Neural progenitor cell (in vitro differentiated cells): ENCODE results near the gene NFATC1. TPM values are rescaled to one million over a fixed set of nuclear protein-coding genes. Genes with fewer than 3 reads are reported as not detected.

Experiments
- DNase-seq: peaks from one replicate; pipeline ENCODE4 v3.0.0-alpha.2; 2016; ENCODE audit warnings: low spot score
- H2AFZ ChIP-seq: fragments of 200-600 bp; sonication (generic); replicated peaks from 2 replicates; pipeline ENCODE4 v1.6.1; 2016; ENCODE audit warnings: antibody characterized with exemption
- H3F3A ChIP-seq: fragments of 200-600 bp; sonication (generic); 2 replicates; pipeline ENCODE4 v1.6.1; 2016; ENCODE audit warnings: antibody characterized with exemption, low read depth
- H3K27ac ChIP-seq: fragments of 200-600 bp; sonication (generic); 2 replicates; pipeline ENCODE4 v1.5.1; 2016; ENCODE audit warnings: mild to moderate bottlenecking
- H3K27me3 ChIP-seq: fragments of 200-600 bp; sonication (generic); 2 replicates; pipeline ENCODE4 v1.6.1; 2016; ENCODE audit warnings: mild to moderate bottlenecking, moderate library complexity
- H3K36me3 ChIP-seq: fragments of 200-600 bp; sonication (generic); 2 replicates; pipeline ENCODE4 v1.5.1; 2016
- H3K4me1 ChIP-seq: fragments of 200-600 bp; sonication (generic); 2 replicates; pipeline ENCODE4 v1.6.1; 2016; ENCODE audit warnings: mixed run types
- H3K4me2 ChIP-seq: fragments of 200-600 bp; sonication (generic); 2 replicates; pipeline ENCODE4 v1.6.1; 2016
- H3K4me3 ChIP-seq: fragments of 200-600 bp; sonication (generic); 2 replicates; pipeline ENCODE4 v1.5.1; 2016
- H3K79me2 ChIP-seq: fragments of 200-600 bp; sonication (generic); 2 replicates; pipeline ENCODE4 v1.6.1; 2016; ENCODE audit warnings: low read depth
- H3K9ac ChIP-seq: fragments of 200-600 bp; sonication (generic); 2 replicates; pipeline ENCODE4 v1.6.1; 2016
- H3K9me3 ChIP-seq: fragments of 200-600 bp; sonication (generic); 2 replicates; pipeline ENCODE4 v1.5.1; 2016; ENCODE audit warnings: low read depth
- H4K20me1 ChIP-seq: fragments of 200-600 bp; sonication (generic); 2 replicates; pipeline ENCODE4 v1.6.1; 2016; ENCODE audit warnings: low read depth
- H3K27ac Mint-ChIP-seq: 3 replicates; pipeline ENCODE4 v1.8.0; 2021; ENCODE audit warnings: mixed read lengths
- H3K27me3 Mint-ChIP-seq: 2 replicates; pipeline ENCODE4 v1.8.0; 2022; ENCODE audit warnings: low read depth, mild to moderate bottlenecking, inconsistent platforms, moderate library complexity, mixed read lengths; ENCODE audit not compliant: insufficient read depth
- H3K36me3 Mint-ChIP-seq: 3 replicates; pipeline ENCODE4 v1.8.0; 2021; ENCODE audit warnings: mixed read lengths
- H3K4me1 Mint-ChIP-seq: 3 replicates; pipeline ENCODE4 v1.8.0; 2021; ENCODE audit warnings: mixed read lengths
- H3K4me3 Mint-ChIP-seq: 3 replicates; pipeline ENCODE4 v1.8.0; 2021; ENCODE audit warnings: mild to moderate bottlenecking, moderate library complexity, mixed read lengths
- H3K9me3 Mint-ChIP-seq: 3 replicates; pipeline ENCODE4 v1.8.0; 2020; ENCODE audit warnings: mixed read lengths
- EZH2 ChIP-seq: fragments of 200-600 bp; sonication (generic); IDR thresholded peaks from 2 replicates; pipeline ENCODE4 v1.6.1; 2017; ENCODE audit warnings: antibody characterized with exemption, mild to moderate bottlenecking, moderate library complexity
- EZH2phosphoT487 ChIP-seq: fragments of 200-600 bp; sonication (generic); IDR thresholded peaks from 2 replicates; pipeline ENCODE4 v1.6.1; 2017; ENCODE audit warnings: antibody characterized with exemption
- total RNA-seq: library from RNA; depleted of rRNA; stranded (reverse); fragments of >200 nt; gene quantifications from 2 replicates; pipeline ENCODE4 v1.2.3, GENCODE V29; 2015; ENCODE audit warnings: low replicate concordance
- TF ChIP-seq, protein P1 (sequence below): fragments of 200-600 bp; sonication (generic); IDR thresholded peaks from 2 replicates; pipeline ENCODE4 v1.5.1; 2017; ENCODE audit warnings: antibody characterized with exemption, mild to moderate bottlenecking

The NFATC1 gene
- total RNA-seq, 1 donor from 2014 or later = 2.3 TPM

DNA sequence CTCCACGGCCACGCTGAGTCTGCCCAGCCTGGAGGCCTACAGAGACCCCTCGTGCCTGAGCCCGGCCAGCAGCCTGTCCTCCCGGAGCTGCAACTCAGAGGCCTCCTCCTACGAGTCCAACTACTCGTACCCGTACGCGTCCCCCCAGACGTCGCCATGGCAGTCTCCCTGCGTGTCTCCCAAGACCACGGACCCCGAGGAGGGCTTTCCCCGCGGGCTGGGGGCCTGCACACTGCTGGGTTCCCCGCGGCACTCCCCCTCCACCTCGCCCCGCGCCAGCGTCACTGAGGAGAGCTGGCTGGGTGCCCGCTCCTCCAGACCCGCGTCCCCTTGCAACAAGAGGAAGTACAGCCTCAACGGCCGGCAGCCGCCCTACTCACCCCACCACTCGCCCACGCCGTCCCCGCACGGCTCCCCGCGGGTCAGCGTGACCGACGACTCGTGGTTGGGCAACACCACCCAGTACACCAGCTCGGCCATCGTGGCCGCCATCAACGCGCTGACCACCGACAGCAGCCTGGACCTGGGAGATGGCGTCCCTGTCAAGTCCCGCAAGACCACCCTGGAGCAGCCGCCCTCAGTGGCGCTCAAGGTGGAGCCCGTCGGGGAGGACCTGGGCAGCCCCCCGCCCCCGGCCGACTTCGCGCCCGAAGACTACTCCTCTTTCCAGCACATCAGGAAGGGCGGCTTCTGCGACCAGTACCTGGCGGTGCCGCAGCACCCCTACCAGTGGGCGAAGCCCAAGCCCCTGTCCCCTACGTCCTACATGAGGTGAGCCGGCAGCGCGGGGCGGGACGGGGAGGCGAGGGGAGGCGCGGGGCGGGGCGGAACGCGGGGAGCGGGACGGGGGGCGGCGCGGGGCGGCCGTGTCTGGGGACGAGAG is 15.2 kb downstream of the NFATC1 start:
- H4K20me1 ChIP-seq = no peaks in the 10 kb centered on the region
- H3K9ac ChIP-seq = no peak overlapping the region
- no peaks in the 10 kb centered on the region for H3K79me2 ChIP-seq
- Mint-ChIP-seq H3K27ac (no peak overlapping the region), H3K36me3 (peaks cover 4% of the 10 kb centered on the region), H3K27me3 (peaks cover 2% of the 10 kb centered on the region), H3K4me3 (no peak overlapping the region), H3K4me1 (peaks cover 19% of the 10 kb centered on the region), H3K9me3 (no peaks in the 10 kb centered on the region)
- H3K4me3 ChIP-seq = no peak overlapping the region
- H2AFZ ChIP-seq = no peak overlapping the region
- no peak for DNase-seq
- no peaks in the 10 kb centered on the region for H3K36me3 ChIP-seq
- H3K9me3 ChIP-seq = no peaks in the 10 kb centered on the region
- no peaks in the 10 kb centered on the region for H3K27me3 ChIP-seq
- no peaks in the 10 kb centered on the region for H3F3A ChIP-seq
- no peak overlapping the region for H3K27ac ChIP-seq
- no peak overlapping the region for H3K4me2 ChIP-seq
- H3K4me1 ChIP-seq = no peaks in the 10 kb centered on the region
- no peak for TF ChIP-seq EZH2phosphoT487
- TF ChIP-seq, protein P1, sequence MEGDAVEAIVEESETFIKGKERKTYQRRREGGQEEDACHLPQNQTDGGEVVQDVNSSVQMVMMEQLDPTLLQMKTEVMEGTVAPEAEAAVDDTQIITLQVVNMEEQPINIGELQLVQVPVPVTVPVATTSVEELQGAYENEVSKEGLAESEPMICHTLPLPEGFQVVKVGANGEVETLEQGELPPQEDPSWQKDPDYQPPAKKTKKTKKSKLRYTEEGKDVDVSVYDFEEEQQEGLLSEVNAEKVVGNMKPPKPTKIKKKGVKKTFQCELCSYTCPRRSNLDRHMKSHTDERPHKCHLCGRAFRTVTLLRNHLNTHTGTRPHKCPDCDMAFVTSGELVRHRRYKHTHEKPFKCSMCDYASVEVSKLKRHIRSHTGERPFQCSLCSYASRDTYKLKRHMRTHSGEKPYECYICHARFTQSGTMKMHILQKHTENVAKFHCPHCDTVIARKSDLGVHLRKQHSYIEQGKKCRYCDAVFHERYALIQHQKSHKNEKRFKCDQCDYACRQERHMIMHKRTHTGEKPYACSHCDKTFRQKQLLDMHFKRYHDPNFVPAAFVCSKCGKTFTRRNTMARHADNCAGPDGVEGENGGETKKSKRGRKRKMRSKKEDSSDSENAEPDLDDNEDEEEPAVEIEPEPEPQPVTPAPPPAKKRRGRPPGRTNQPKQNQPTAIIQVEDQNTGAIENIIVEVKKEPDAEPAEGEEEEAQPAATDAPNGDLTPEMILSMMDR = no peak
- TF ChIP-seq EZH2 = no peak

- H3K36me3 Mint-ChIP-seq = peaks cover 4% of the 10 kb centered on the region
- peaks cover 16% of the 10 kb centered on the region for H3K4me1 Mint-ChIP-seq
- H3K27ac Mint-ChIP-seq = no peak overlapping the region
- no peak for TF ChIP-seq EZH2
- TF ChIP-seq, protein P1 = no peak
- TF ChIP-seq EZH2phosphoT487 = no peak
- Histone ChIP-seq H3K36me3 (no peaks in the 10 kb centered on the region), H4K20me1 (no peaks in the 10 kb centered on the region), H3K4me3 (no peak overlapping the region), H3K27me3 (no peaks in the 10 kb centered on the region), H3K4me1 (no peaks in the 10 kb centered on the region), H3K9ac (no peak overlapping the region), H3K4me2 (no peak overlapping the region), H3K79me2 (no peaks in the 10 kb centered on the region), H3F3A (no peaks in the 10 kb centered on the region), H3K27ac (no peak overlapping the region), H3K9me3 (no peaks in the 10 kb centered on the region), H2AFZ (no peak overlapping the region)
- DNase-seq = no peak
- no peak overlapping the region for H3K4me3 Mint-ChIP-seq
- H3K27me3 Mint-ChIP-seq = no peaks in the 10 kb centered on the region
- H3K9me3 Mint-ChIP-seq = no peaks in the 10 kb centered on the region
These were observed 16.1 kb downstream of the NFATC1 start for GRCh38 chr18:79411614-79412526.

- no peaks in the 10 kb centered on the region for H3K9me3 ChIP-seq
- H3K36me3 Mint-ChIP-seq = peaks cover 4% of the 10 kb centered on the region
- no peaks in the 10 kb centered on the region for H3K27me3 Mint-ChIP-seq
- peaks cover 16% of the 10 kb centered on the region for H3K4me1 Mint-ChIP-seq
- H3K4me2 ChIP-seq = no peak overlapping the region
- no peak overlapping the region for H3K27ac ChIP-seq
- H3K27me3 ChIP-seq = no peaks in the 10 kb centered on the region
- no peaks in the 10 kb centered on the region for H3K9me3 Mint-ChIP-seq
- no peak overlapping the region for H2AFZ ChIP-seq
- H3K79me2 ChIP-seq = no peaks in the 10 kb centered on the region
- no peak overlapping the region for H3K4me3 ChIP-seq
- H3K4me1 ChIP-seq = no peaks in the 10 kb centered on the region
- H3K36me3 ChIP-seq = no peaks in the 10 kb centered on the region
- no peak overlapping the region for H3K27ac Mint-ChIP-seq
- DNase-seq = no peak
- no peak overlapping the region for H3K9ac ChIP-seq
- no peaks in the 10 kb centered on the region for H3F3A ChIP-seq
- TF ChIP-seq EZH2 (no peak), EZH2phosphoT487 (no peak)
- TF ChIP-seq, protein P1 = no peak
- H4K20me1 ChIP-seq = no peaks in the 10 kb centered on the region
- no peak overlapping the region for H3K4me3 Mint-ChIP-seq
These were observed 17.3 kb downstream of the NFATC1 start for GRCh38 chr18:79413025-79413424.
